HepG2 (cell line): ENCODE measurements around the gene ZNF629. TPM values are rescaled to one million over a fixed set of nuclear protein-coding genes. Genes with fewer than 3 reads are reported as not detected.

Experiments
- CEBPZ ChIP-seq: IDR thresholded peaks from 2 replicates; pipeline ENCODE4 v1.6.1; 2012; ENCODE audit warnings: low read length, improper control_type of control experiment
- DR1 ChIP-seq: sonication (generic); formaldehyde crosslinking; IDR thresholded peaks from 2 replicates; pipeline ENCODE4 v1.8.0; 2021; ENCODE audit warnings: mild to moderate bottlenecking, missing genetic modification reagents, inconsistent platforms
- FOXK1 ChIP-seq: sonication (generic); formaldehyde crosslinking; IDR thresholded peaks from 2 replicates; pipeline ENCODE4 v1.4.0; 2020; ENCODE audit warnings: low read depth, missing genetic modification reagents, borderline replicate concordance
- HDAC2 ChIP-seq: sonication (generic); formaldehyde crosslinking; IDR thresholded peaks from 2 replicates; pipeline ENCODE4 v1.4.0; 2020; ENCODE audit warnings: missing genetic modification reagents
- LRRFIP1 ChIP-seq: sonication (generic); formaldehyde crosslinking; conservative IDR thresholded peaks from 2 replicates; pipeline ENCODE4 v1.4.0; 2020; ENCODE audit warnings: missing genetic modification reagents
- MXD1 ChIP-seq: sonication (generic); formaldehyde crosslinking; IDR thresholded peaks from 2 replicates; pipeline ENCODE4 v1.4.0; 2020; ENCODE audit warnings: mild to moderate bottlenecking, missing genetic modification reagents
- SAFB2 ChIP-seq: sonication (generic); formaldehyde crosslinking; IDR thresholded peaks from 2 replicates; pipeline ENCODE4 v1.5.1; 2020; ENCODE audit warnings: missing genetic modification reagents, low read depth, mild to moderate bottlenecking, borderline replicate concordance
- TIGD3 ChIP-seq: sonication (generic); formaldehyde crosslinking; IDR thresholded peaks from 2 replicates; pipeline ENCODE4 v1.5.1; 2020; ENCODE audit warnings: mild to moderate bottlenecking, missing genetic modification reagents, borderline replicate concordance
- ZNF280D ChIP-seq: sonication (generic); formaldehyde crosslinking; IDR thresholded peaks from 2 replicates; pipeline ENCODE4 v1.5.1; 2020; ENCODE audit warnings: mild to moderate bottlenecking, missing genetic modification reagents
- ZNF513 ChIP-seq: sonication (generic); formaldehyde crosslinking; conservative IDR thresholded peaks from 2 replicates; pipeline ENCODE4 v1.5.0; 2020; ENCODE audit warnings: missing genetic modification reagents
- ZNF747 ChIP-seq: sonication (generic); formaldehyde crosslinking; IDR thresholded peaks from 2 replicates; pipeline ENCODE4 v1.8.1; 2023; ENCODE audit warnings: missing genetic modification reagents, mild to moderate bottlenecking, borderline replicate concordance
- polyA plus RNA-seq, 8 experiments: library from polyadenylated mRNA; depleted of rRNA in 3 of 8; stranded (reverse) in 7 of 8; unstranded in 1 of 8; fragments of >200 nt; fragmentation: Illumina TruSeq in 4 of 8; extraction: Trizol in 4 of 8; gene quantifications; 2 replicates each; pipeline versions ENCODE4 v1.2.1 to v1.2.3, GENCODE V29; 2011 to 2016; ENCODE audit warnings: low read depth in 4 of 8, missing spikeins in 1 of 8, mixed read lengths in 1 of 8; ENCODE audit not compliant: insufficient read depth in 1 of 8
- total RNA-seq, 5 experiments: library from RNA; depleted of rRNA; stranded (reverse); fragments of >200 nt; fragmentation: Illumina TruSeq; extraction: Trizol; gene quantifications; 2 replicates each; pipeline ENCODE4 v1.2.3, GENCODE V29; 2016; ENCODE audit warnings: low read depth in 1 of 5

ZNF629 gene
- total and polyA plus RNA-seq, 2 of the 13 experiments (the other 11 are each of a cell fraction or from before 2014, with no cell fraction given), result 6.1 to 16.5 TPM

- no peak for TF ChIP-seq LRRFIP1 (CRISPR knock-in tag)
- TF ChIP-seq MXD1 (CRISPR knock-in tag), result peak; percentile 54; the same call in 1 of the 2 replicates
- TF ChIP-seq CEBPZ, result no peak
- peak; percentile 84; the same call in 1 of the 2 replicates for TF ChIP-seq SAFB2 (CRISPR knock-in tag)
- TF ChIP-seq ZNF280D (CRISPR knock-in tag), result no peak; the same call in 1 of the 2 replicates
- peak; percentile 93 for TF ChIP-seq FOXK1 (CRISPR knock-in tag)
- TF ChIP-seq DR1, result peak; percentile 88
- TF ChIP-seq TIGD3 (CRISPR knock-in tag), result 0 out of 2 replicates have a peak, but pooled peaks have one; percentile 73
- peak; percentile 95 for TF ChIP-seq ZNF747 (CRISPR knock-in tag)
- peak; percentile 94 for TF ChIP-seq HDAC2
- no peak for TF ChIP-seq ZNF513
Measured at GRCh38 chr16:30805370-30806169, 18.6 kb upstream of the ZNF629 start (continued).
